ENCODE results near the gene ATP2A2. TPM values are rescaled to one million over a fixed set of nuclear protein-coding genes. Genes with fewer than 3 reads are reported as not detected.

The ATP2A2 gene
- total and polyA plus RNA-seq, 2 of the 4 experiments (the other 2 are of a cell fraction): 166 to 225 TPM

DNA sequence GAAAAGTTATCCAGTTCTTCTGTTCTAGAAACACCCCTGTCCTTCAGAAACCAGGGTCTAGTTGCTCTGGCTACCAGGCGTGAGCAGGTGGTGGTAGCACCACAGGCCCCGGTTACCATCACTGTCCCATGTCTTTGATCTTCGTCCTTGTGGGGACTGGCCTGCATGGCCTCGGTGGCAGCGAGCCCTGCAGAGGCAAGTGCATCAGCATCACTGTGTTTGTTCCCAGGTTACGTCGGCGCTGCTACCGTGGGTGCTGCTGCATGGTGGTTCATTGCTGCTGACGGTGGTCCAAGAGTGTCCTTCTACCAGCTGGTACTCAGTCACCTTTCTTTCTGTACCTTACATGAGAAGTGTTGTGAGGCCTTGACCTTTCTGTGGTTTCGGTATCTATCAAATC, 63.6 kb downstream of the ATP2A2 start:
- H3K27me3 ChIP-seq (ENCODE audit: control insufficient read depth, insufficient read depth, low read length): no peaks in the 10 kb centered on the region
- no peak overlapping the region for H3K14ac ChIP-seq (replicated peaks; ENCODE audit: low read depth, low read length)
- no peak overlapping the region for H2AFZ ChIP-seq (replicated peaks; ENCODE audit: low read length, poor library complexity)
- H3K23ac ChIP-seq (ENCODE audit: low read depth, low read length): no peak overlapping the region
- H3K9me1 ChIP-seq (ENCODE audit: insufficient read depth, low read length): peaks cover 11% of the 10 kb centered on the region; the same call in 1 of the 2 replicates
- peaks cover 35 to 64% of the 10 kb centered on the region in 2 experiments for H3K79me1 ChIP-seq (ENCODE audit: low read depth in 1 of 2, low read length in 2 of 2)
- 92% methylated on average over 9 of the region's 11 CpGs; no CpG with 5 or more reads in 1 of the 2 experiments for WGBS, 2 experiments (ENCODE audit: extremely low coverage in 2 of 2, insufficient read length in 1 of 2)
- H4K91ac ChIP-seq (ENCODE audit: insufficient read depth, low read depth, low read length): no peak overlapping the region
- no peak overlapping the region for H3K4me2 ChIP-seq (ENCODE audit: low read depth, low read length)
- TF ChIP-seq MAFK (IDR thresholded peaks at IDR 0.05; ENCODE audit: low read depth, low read length) (no peak), MAZ (IDR thresholded peaks at IDR 0.05; ENCODE audit: borderline replicate concordance, low read depth, low read length) (no peak), RCOR1 (IDR thresholded peaks at IDR 0.05; ENCODE audit: insufficient replicate concordance, low read length) (no peak)
- no peak overlapping the region for H2BK120ac ChIP-seq (ENCODE audit: low read depth, low read length)
- no peak overlapping the region for H3K9ac ChIP-seq (ENCODE audit: low read depth, low read length)
- in situ Hi-C loops (cut with MboI; ENCODE audit: low sequenced_read_pairs): no loop called here
- dilution Hi-C loops (cut with HindIII; ENCODE audit: low sequenced_read_pairs, unreplicated experiment): no loop called here
- H4K8ac ChIP-seq (ENCODE audit: low read depth in 2 of 2, low read length in 2 of 2): no peak overlapping the region
- ATAC-seq (ENCODE audit: low read depth) (no peak), DNase-seq (no peak)
- H4K5ac ChIP-seq (ENCODE audit: low read depth, low read length): no peak overlapping the region
- H2BK5ac ChIP-seq (ENCODE audit: low read depth, low read length, poor library complexity, severe bottlenecking): no peak overlapping the region
- H2AK9ac ChIP-seq (replicated peaks; ENCODE audit: low read depth, low read length, poor library complexity): no peak overlapping the region
- H3K18ac ChIP-seq (ENCODE audit: low read depth, low read length): no peak overlapping the region
- peaks cover 36% of the 10 kb centered on the region for H4K20me1 ChIP-seq (ENCODE audit: insufficient read depth, low read length)
- H2BK20ac ChIP-seq (ENCODE audit: low read depth, low read length): no peak overlapping the region
- H3K4me3 ChIP-seq (ENCODE audit: insufficient read depth, low read depth, low read length): no peak overlapping the region
- BruUV-seq (replicated peaks): no TSS peak
- CTCF ChIA-PET: no interaction called here
- intact Hi-C loops (cut with micrococcal nuclease): no loop called here
- no peak overlapping the region for H3K4ac ChIP-seq (ENCODE audit: low read depth, low read length)
- no peak overlapping the region for H3K27ac ChIP-seq (ENCODE audit: insufficient read depth, low read length)
- no peaks in the 10 kb centered on the region for H3K9me3 ChIP-seq (ENCODE audit: control insufficient read depth, insufficient read depth, low read length)
- H2AK5ac ChIP-seq (ENCODE audit: low read depth, low read length): no peak overlapping the region
- H2BK15ac ChIP-seq (ENCODE audit: low read depth, low read length): no peak overlapping the region
- H3K36me3 ChIP-seq (ENCODE audit: control insufficient read depth, insufficient read depth, low read length): peaks cover 77% of the 10 kb centered on the region
- H3K4me1 ChIP-seq (ENCODE audit: control insufficient read depth, insufficient read depth, low read length): no peaks in the 10 kb centered on the region
- POLR2A ChIA-PET (ENCODE audit: unreplicated experiment): no interaction called here
- H3K56ac ChIP-seq (ENCODE audit: extremely low read depth, insufficient read depth, low read length): no peak overlapping the region
